ENCODE results near the gene RASGRP2. TPM values are rescaled to one million over a fixed set of nuclear protein-coding genes. Genes with fewer than 3 reads are reported as not detected.

RASGRP2 gene
- total and polyA plus RNA-seq, 2 of the 8 experiments (the other 6 are each of a cell fraction or from before 2014, with no cell fraction given), result 40.6 to 45.7 TPM

- TF ChIP-seq CHD7 (IDR thresholded peaks at IDR 0.05; ENCODE audit: insufficient replicate concordance, low read length) (no peak), EGR1 (IDR thresholded peaks at IDR 0.05; ENCODE audit: borderline replicate concordance, low read depth, low read length) (no peak), FOSL1 (IDR thresholded peaks at IDR 0.05; ENCODE audit: insufficient read depth, low read depth, low read length) (no peak), ZNF274 (IDR thresholded peaks at IDR 0.05; ENCODE audit: borderline replicate concordance, extremely low read depth, low read length) (no peak), EP300 (IDR thresholded peaks at IDR 0.05; ENCODE audit: borderline replicate concordance in 1 of 2, low read depth in 2 of 2, low read length in 2 of 2) (no peak), BRCA1 (IDR thresholded peaks at IDR 0.05; ENCODE audit: low read depth, low read length) (no peak), CEBPB (IDR thresholded peaks at IDR 0.05; ENCODE audit: low read depth, low read length) (no peak), TCF12 (IDR thresholded peaks at IDR 0.05; ENCODE audit: low read depth, low read length) (no peak), CHD2 (IDR thresholded peaks at IDR 0.05; ENCODE audit: low read length) (no peak)
Observed at GRCh38 chr11:64712430-64713015, 31.4 kb downstream of the RASGRP2 start (continued).
